ENCODE data around the gene LAGE3.
A peak's percentile ranks its signal among the peaks of the same experiment; 100 is the strongest.

The LAGE3 gene

GRCh38 chrX:154452823-154453222, 26.3 kb downstream of the LAGE3 start:
- no peak for DNase-seq

- no peak for DNase-seq
Observed at GRCh38 chrX:154450312-154450711, 28.8 kb downstream of the LAGE3 start.

- DNase-seq = no peak
Observed at GRCh38 chrX:154449618-154450017, 29.5 kb downstream of the LAGE3 start.

GRCh38 chrX:154448484-154448883, 30.6 kb downstream of the LAGE3 start:
- no peak for DNase-seq

- no peak for DNase-seq
Observed at GRCh38 chrX:154446430-154446829, 32.7 kb downstream of the LAGE3 start.

GRCh38 chrX:154445776-154446175, 33.3 kb downstream of the LAGE3 start:
- no peak for DNase-seq

GRCh38 chrX:154444755-154445246, 34.3 kb downstream of the LAGE3 start:
- DNase-seq = no peak

- DNase-seq = peak; percentile 57
Observed at GRCh38 chrX:154443992-154444754, 34.9 kb downstream of the LAGE3 start, which contains the start of gene FAM50A. TSS of gene FAM50A (plus strand) at chrX:154444141. CDS start at chrX:154444236, 95 bp downstream.

GRCh38 chrX:154443479-154443910, 35.6 kb downstream of the LAGE3 start:
- DNase-seq = no peak

GRCh38 chrX:154441984-154442707, 36.9 kb downstream of the LAGE3 start:
- DNase-seq = no peak

GRCh38 chrX:154441564-154441963, 37.5 kb downstream of the LAGE3 start:
- DNase-seq = no peak

- no peak for DNase-seq
Observed at GRCh38 chrX:154440623-154441357, 38.3 kb downstream of the LAGE3 start.

GRCh38 chrX:154439841-154440240, 39.2 kb downstream of the LAGE3 start:
- no peak for DNase-seq

- no peak for DNase-seq
Observed at GRCh38 chrX:154437971-154438893, 40.8 kb downstream of the LAGE3 start.

- DNase-seq = peak; percentile 49
Observed at GRCh38 chrX:154436983-154437752, 41.9 kb downstream of the LAGE3 start, which contains the start of gene GDI1. TSS of gene GDI1 (plus strand) at chrX:154437154. CDS start at chrX:154437255, 101 bp downstream.

- peak; percentile 40 for DNase-seq
Observed at GRCh38 chrX:154436374-154436982, 42.6 kb downstream of the LAGE3 start.

GRCh38 chrX:154435171-154435733, 43.8 kb downstream of the LAGE3 start:
- no peak for DNase-seq

GRCh38 chrX:154434394-154435168, 44.5 kb downstream of the LAGE3 start:
- no peak for DNase-seq

GRCh38 chrX:154433605-154434004, 45.5 kb downstream of the LAGE3 start:
- no peak for DNase-seq

GRCh38 chrX:154432210-154432609, 46.9 kb downstream of the LAGE3 start:
- no peak for DNase-seq

All from activated CD4-positive, alpha-beta T cell treated with anti-CD3 and anti-CD28 coated beads, Interleukin-2, amount 50 U/mL, for 1 hour (primary cell).